ENCODE measurements around the gene MDM4.
A peak's percentile ranks its signal among the peaks of the same experiment; 100 is the strongest.
"Not testable (repeated sequence)": the region's sequence is repeated elsewhere in the genome, so short reads cannot be mapped to it uniquely, and the experiment has no call there.

Gene MDM4

DNA sequence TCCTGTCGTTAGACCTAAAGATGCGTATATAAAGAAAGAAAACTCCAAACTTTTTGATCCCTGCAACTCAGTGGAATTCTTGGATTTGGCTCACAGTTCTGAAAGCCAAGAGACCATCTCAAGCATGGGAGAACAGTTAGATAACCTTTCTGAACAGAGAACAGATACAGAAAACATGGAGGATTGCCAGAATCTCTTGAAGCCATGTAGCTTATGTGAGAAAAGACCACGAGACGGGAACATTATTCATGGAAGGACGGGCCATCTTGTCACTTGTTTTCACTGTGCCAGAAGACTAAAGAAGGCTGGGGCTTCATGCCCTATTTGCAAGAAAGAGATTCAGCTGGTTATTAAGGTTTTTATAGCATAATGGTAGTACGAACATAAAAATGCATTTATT lies 33.1 kb downstream of the MDM4 start:
- H3K4me3 ChIP-seq (ENCODE audit: control insufficient read depth, low read depth, low read length) = no peak overlapping the region
- no peak for DNase-seq (ENCODE audit: low read depth)
- TF ChIP-seq, protein P1, sequence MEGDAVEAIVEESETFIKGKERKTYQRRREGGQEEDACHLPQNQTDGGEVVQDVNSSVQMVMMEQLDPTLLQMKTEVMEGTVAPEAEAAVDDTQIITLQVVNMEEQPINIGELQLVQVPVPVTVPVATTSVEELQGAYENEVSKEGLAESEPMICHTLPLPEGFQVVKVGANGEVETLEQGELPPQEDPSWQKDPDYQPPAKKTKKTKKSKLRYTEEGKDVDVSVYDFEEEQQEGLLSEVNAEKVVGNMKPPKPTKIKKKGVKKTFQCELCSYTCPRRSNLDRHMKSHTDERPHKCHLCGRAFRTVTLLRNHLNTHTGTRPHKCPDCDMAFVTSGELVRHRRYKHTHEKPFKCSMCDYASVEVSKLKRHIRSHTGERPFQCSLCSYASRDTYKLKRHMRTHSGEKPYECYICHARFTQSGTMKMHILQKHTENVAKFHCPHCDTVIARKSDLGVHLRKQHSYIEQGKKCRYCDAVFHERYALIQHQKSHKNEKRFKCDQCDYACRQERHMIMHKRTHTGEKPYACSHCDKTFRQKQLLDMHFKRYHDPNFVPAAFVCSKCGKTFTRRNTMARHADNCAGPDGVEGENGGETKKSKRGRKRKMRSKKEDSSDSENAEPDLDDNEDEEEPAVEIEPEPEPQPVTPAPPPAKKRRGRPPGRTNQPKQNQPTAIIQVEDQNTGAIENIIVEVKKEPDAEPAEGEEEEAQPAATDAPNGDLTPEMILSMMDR (conservative IDR thresholded peaks at IDR 0.05; ENCODE audit: control insufficient read depth, insufficient read depth, low read depth, low read length) = no peak

DNA sequence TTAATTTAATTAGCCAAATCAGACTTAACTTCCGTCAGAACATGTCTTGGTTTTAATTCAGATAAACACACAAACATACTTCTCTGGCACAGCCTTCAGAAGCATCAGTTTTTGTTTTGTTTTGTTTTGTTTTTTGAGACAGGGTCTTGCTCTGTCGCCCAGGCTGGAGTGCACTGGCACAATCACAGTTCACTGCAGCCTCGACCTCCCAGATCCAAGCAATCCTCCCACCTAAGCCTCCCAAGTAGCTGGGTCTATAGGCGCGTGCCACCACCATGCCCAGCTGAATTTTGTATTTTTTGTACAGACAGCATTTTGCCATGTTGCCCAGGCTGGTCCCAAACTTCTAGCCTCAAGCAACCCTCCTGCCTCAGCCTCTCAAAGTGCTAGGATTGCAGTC lies 34.7 kb downstream of the MDM4 start:
- H3K4me3 ChIP-seq (ENCODE audit: control insufficient read depth, low read depth, low read length) = no peak overlapping the region
- TF ChIP-seq, protein P1 (conservative IDR thresholded peaks at IDR 0.05; ENCODE audit: control insufficient read depth, insufficient read depth, low read depth, low read length) = no peak
- no peak for DNase-seq (ENCODE audit: low read depth)

DNA sequence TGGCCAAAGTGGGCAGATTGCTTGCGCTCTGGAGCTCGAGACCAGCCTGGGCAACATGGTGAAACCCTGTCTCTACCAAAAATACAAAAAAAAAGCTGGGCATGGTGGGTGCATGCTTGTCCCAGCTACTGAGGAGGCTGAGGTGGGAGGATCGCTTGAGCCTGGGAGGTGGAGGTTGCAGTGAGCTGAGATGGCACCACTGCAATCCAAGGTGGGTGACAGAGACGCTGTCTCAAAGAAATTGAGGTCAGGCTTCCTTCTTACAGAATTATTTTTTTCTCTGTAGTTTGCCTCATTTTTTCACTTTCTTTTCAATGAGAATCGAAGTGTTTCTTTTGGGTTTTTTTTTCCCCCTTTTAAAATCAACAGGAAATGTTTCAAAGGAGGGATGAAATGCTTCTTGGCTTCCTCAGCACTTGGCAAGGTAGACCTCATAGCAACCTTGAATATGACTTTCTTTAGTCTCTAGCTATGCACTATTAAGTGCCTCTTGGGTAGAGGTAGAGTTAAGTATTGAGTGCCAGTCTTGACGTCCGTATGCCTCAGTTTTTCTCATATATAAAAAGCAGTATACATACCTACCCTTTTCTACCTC lies 40.3 kb downstream of the MDM4 start:
- H3K4me3 ChIP-seq (ENCODE audit: control insufficient read depth, low read depth, low read length) = no peak overlapping the region
- TF ChIP-seq, protein P1 (conservative IDR thresholded peaks at IDR 0.05; ENCODE audit: control insufficient read depth, insufficient read depth, low read depth, low read length) = no peak
- DNase-seq (ENCODE audit: low read depth) = no peak

DNA sequence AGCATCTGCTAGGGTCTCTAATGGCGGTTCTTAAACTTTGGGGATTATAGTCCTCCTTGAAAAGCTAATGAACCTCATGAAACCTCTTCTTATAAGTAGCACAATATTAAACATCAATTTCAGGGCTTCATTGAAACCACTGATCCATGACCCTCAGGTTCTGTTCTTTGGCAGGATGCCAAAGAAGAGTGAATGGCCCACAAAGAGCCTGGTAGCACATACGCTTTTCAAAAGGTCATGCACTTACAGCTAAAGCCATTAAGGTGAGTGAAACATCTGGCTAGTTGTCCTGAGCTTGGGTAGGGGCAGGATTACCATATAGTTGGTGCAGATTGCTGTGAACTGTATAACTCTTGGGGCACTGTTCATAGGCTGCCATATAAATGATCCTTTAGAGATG lies 42.3 kb downstream of the MDM4 start:
- TF ChIP-seq, protein P1 (conservative IDR thresholded peaks at IDR 0.05; ENCODE audit: control insufficient read depth, insufficient read depth, low read depth, low read length) = no peak
- H3K4me3 ChIP-seq (ENCODE audit: control insufficient read depth, low read depth, low read length) = no peak overlapping the region
- DNase-seq (ENCODE audit: low read depth) = no peak

DNA sequence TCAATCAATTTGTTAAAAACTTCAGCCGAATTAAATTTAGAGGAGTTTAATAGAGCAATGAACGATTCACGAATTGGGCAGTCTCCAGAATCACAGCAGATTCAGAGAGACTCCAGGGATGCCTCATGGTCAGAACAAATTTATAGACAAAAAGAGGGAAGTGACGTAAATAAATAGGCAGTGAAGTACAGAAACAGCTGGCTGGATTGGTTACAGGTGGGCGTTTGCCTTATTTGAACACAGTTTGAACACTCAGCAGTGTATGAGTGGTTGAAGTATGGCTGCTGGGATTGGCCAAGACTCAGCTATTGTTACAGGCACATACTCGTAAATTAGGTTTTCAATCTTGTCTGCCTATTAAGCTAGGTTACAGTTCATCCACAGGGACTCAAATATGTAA lies 43.8 kb downstream of the MDM4 start:
- not testable (repeated sequence) for H3K4me3 ChIP-seq (ENCODE audit: control insufficient read depth, low read depth, low read length)
- DNase-seq (ENCODE audit: low read depth) = peak; percentile 25

DNA sequence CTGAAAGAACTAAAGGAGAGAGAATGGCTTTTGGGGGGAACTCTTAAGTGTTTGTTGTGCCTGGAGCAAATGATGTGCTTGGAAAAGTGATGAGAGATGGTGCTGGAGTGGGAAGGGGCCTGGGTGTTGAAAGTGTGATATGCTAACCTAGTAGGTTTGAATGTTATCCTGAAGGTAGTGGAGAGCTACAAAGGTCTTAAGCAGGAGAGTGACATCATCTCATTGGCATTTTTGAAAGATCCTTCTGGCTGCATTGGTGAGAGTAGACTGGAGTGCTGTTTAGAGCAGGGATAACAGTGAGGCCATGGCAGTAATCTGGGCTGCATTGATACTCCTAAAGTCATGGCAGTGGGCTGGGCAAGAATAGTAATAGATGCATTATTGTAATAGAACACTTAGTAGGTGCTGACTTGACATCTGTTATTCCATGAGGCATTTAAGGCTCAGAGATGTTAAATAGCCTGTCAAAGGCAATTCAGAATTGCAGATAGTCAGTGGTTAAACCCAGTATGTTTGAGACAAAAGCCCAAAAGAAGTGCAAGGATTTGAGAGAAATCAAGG lies 44.5 kb downstream of the MDM4 start:
- no peak overlapping the region for H3K4me3 ChIP-seq (ENCODE audit: control insufficient read depth, low read depth, low read length)
- TF ChIP-seq, protein P1 (conservative IDR thresholded peaks at IDR 0.05; ENCODE audit: control insufficient read depth, insufficient read depth, low read depth, low read length) = no peak
- peak; percentile 15 for DNase-seq (ENCODE audit: low read depth)

DNA sequence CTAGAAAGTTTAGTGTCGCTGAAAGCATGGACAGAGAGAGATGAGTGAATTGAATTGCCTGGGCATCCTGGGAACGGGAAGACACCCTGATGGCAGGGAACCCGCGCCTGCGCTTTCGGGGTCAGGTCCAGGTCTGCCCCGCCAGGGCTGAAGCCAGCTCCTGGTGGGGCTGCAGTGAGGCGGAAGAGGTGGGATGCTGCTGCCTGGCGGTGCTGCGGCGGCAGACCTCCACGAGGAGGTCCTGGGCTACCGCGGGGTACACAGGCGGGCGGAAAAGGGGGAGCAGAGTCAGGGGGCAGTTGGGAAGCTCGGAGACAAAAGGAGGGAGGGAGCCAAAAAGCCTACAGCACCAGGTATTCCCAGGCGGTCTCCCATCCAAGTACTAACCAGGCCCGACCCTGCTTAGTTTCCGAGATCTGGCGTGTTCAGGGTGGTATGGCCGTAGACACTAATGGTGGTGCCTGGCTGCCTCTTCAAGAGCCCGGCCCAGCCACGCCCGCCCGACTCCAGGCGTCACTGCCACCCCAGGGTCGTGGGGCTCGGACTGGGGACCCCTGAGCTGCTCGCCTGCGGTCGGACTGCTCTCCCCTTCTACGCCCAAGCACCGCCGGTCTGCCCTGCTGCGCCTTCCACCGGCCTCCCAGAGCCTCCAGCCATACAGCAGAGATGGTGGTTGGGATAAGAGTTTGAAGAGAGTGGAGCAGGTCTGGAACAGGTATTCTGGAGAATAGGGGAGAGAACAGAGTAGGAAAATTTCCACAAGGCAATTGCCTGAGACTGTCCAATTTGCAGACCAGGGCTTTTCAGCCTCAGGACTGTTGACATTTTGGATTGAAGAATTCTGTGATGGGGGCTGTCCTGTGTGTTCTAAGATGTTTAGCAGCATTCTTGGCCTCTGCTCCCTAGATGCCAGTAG lies 46.1 kb downstream of the MDM4 start:
- TF ChIP-seq, protein P1 (conservative IDR thresholded peaks at IDR 0.05; ENCODE audit: control insufficient read depth, insufficient read depth, low read depth, low read length) = no peak
- DNase-seq (ENCODE audit: low read depth) = no peak
- no peak overlapping the region for H3K4me3 ChIP-seq (ENCODE audit: control insufficient read depth, low read depth, low read length)

Data from fibroblast of mammary gland (primary cell).